Measurements from ENCODE around the gene PAXX. TPM values are rescaled to one million over a fixed set of nuclear protein-coding genes. Genes with fewer than 3 reads are reported as not detected.

Gene PAXX
- total RNA-seq, 1 donor from 2014 or later: 19.8 TPM

- Histone ChIP-seq H3K27me3 (ENCODE audit: low read depth) (no peaks in the 10 kb centered on the region), H3K4me3 (no peak overlapping the region), H3K27ac (replicated peaks) (no peak overlapping the region), H3K9me3 (replicated peaks) (no peaks in the 10 kb centered on the region), H3K36me3 (no peaks in the 10 kb centered on the region), H3K4me1 (peaks cover 21% of the 10 kb centered on the region)
- DNase-seq: no peak
- intact Hi-C loops (cut with micrococcal nuclease): no loop called here
- no peak for TF ChIP-seq CTCF (IDR thresholded peaks at IDR 0.05; ENCODE audit: borderline replicate concordance)
These were observed 36.3 kb upstream of the PAXX start for GRCh38 chr9:136955943-136956335.

- Histone ChIP-seq H3K4me3 (no peak overlapping the region), H3K27me3 (ENCODE audit: low read depth) (no peaks in the 10 kb centered on the region), H3K4me1 (peaks cover 21% of the 10 kb centered on the region), H3K27ac (replicated peaks) (no peak overlapping the region), H3K36me3 (no peaks in the 10 kb centered on the region), H3K9me3 (replicated peaks) (no peaks in the 10 kb centered on the region)
- intact Hi-C loops (cut with micrococcal nuclease): no loop called here
- no peak for TF ChIP-seq CTCF (IDR thresholded peaks at IDR 0.05; ENCODE audit: borderline replicate concordance)
- no peak for DNase-seq
These were observed 35.6 kb upstream of the PAXX start for GRCh38 chr9:136956604-136957003.

GRCh38 chr9:136957461-136957860 lies 34.8 kb upstream of the PAXX start:
- peaks cover 21% of the 10 kb centered on the region for H3K4me1 ChIP-seq
- no peaks in the 10 kb centered on the region for H3K27me3 ChIP-seq (ENCODE audit: low read depth)
- no peaks in the 10 kb centered on the region for H3K36me3 ChIP-seq
- intact Hi-C loops (cut with micrococcal nuclease): no loop called here
- DNase-seq: no peak
- no peaks in the 10 kb centered on the region for H3K9me3 ChIP-seq (replicated peaks)
- no peak overlapping the region for H3K27ac ChIP-seq (replicated peaks)
- TF ChIP-seq CTCF (IDR thresholded peaks at IDR 0.05; ENCODE audit: borderline replicate concordance): no peak
- H3K4me3 ChIP-seq: no peak overlapping the region

- Histone ChIP-seq H3K4me1 (peaks cover 18% of the 10 kb centered on the region), H3K4me3 (no peak overlapping the region), H3K9me3 (replicated peaks) (no peaks in the 10 kb centered on the region), H3K36me3 (no peaks in the 10 kb centered on the region), H3K27me3 (ENCODE audit: low read depth) (no peaks in the 10 kb centered on the region), H3K27ac (replicated peaks) (no peak overlapping the region)
- intact Hi-C loops (cut with micrococcal nuclease): no loop called here
- TF ChIP-seq CTCF (IDR thresholded peaks at IDR 0.05; ENCODE audit: borderline replicate concordance): no peak
- DNase-seq: no peak
These were observed 34.3 kb upstream of the PAXX start for GRCh38 chr9:136957901-136958300.

GRCh38 chr9:136958473-136958872 lies 33.7 kb upstream of the PAXX start:
- Histone ChIP-seq H3K27ac (replicated peaks) (no peak overlapping the region), H3K36me3 (no peaks in the 10 kb centered on the region), H3K4me1 (peaks cover 23% of the 10 kb centered on the region), H3K9me3 (replicated peaks) (no peaks in the 10 kb centered on the region), H3K4me3 (no peak overlapping the region), H3K27me3 (ENCODE audit: low read depth) (no peaks in the 10 kb centered on the region)
- no peak for TF ChIP-seq CTCF (IDR thresholded peaks at IDR 0.05; ENCODE audit: borderline replicate concordance)
- DNase-seq: no peak
- intact Hi-C loops (cut with micrococcal nuclease): no loop called here

Data from left ventricle myocardium inferior (tissue), 1 donor.